Tibial artery (tissue), 4 donors: ENCODE data around the gene BAIAP2.

Experiments used
- DNase-seq, 2 donors: peaks; one replicate each; pipeline ENCODE4 v3.0.0-alpha.2; 2019
- H3K27ac ChIP-seq, 2 donors: fragments of 200-600 bp; sonication (generic) in 1 of 2; 1 replicate in 1 of 2; 2 replicates in 1 of 2; pipeline ENCODE4 v1.5.1; 2018 to 2019; ENCODE audit warnings: mild to moderate bottlenecking in 1 of 2
- H3K27me3 ChIP-seq, 2 donors: fragments of 200-600 bp; sonication (generic) in 1 of 2; one replicate each; pipeline versions ENCODE4 v1.5.1 to v1.6.0; 2016 to 2019
- H3K36me3 ChIP-seq, 3 donors: fragments of 200-600 bp; sonication (generic) in 2 of 3; one replicate each; pipeline ENCODE4 v1.5.1; 2016 to 2019; ENCODE audit warnings: mild to moderate bottlenecking in 2 of 3
- H3K4me1 ChIP-seq, 4 donors: fragments of 200-600 bp; sonication (generic) in 2 of 4; 1 replicate in 3 of 4; 2 replicates in 1 of 4; pipeline ENCODE4 v1.5.1; 2016 to 2019
- H3K4me3 ChIP-seq, 2 donors: fragments of 200-600 bp; sonication (generic) in 1 of 2; 1 replicate in 1 of 2; 2 replicates in 1 of 2; pipeline ENCODE4 v1.5.1; 2018 to 2019; ENCODE audit warnings: mild to moderate bottlenecking in 2 of 2
- H3K9me3 ChIP-seq, 3 donors: fragments of 200-600 bp; sonication (generic) in 1 of 3; one replicate each; pipeline ENCODE4 v1.5.1; 2016 to 2019
- CTCF ChIP-seq, 2 experiments: fragments of 200-600 bp in 1 of 2; fragments of 450-650 bp in 1 of 2; IDR thresholded peaks; one replicate each; pipeline ENCODE4 v1.5.1; 2017 to 2019; ENCODE audit warnings: antibody characterized with exemption in 2 of 2, mild to moderate bottlenecking in 1 of 2, moderate library complexity in 1 of 2
- intact Hi-C: fragments of 100-400 bp; cut with DNase I; formaldehyde crosslinking; loops from one replicate; pipeline ENCODE4 v1.15.0; 2023; ENCODE audit warnings: low total_unique reads

Gene BAIAP2

GRCh38 chr17:81020767-81021497 lies 14.0 kb upstream of the BAIAP2 start:
- no peak overlapping the region for H3K4me3 ChIP-seq
- no peaks in the 10 kb centered on the region for H3K36me3 ChIP-seq
- peaks cover 0 to 30% of the 10 kb centered on the region in 2 donors for H3K27me3 ChIP-seq
- peak overlapping the region in 1 of 2 donors; percentile 13 for H3K27ac ChIP-seq
- TF ChIP-seq CTCF (IDR thresholded peaks at IDR 0.05) = no peak
- no peaks in the 10 kb centered on the region for H3K9me3 ChIP-seq
- intact Hi-C loops = loop anchor here (5.0 kb wide), 1 partner anchor 81 kb away; no protein-coding TSS in a partner anchor
- peaks cover 0 to 25% (median 19%) of the 10 kb centered on the region in 4 donors for H3K4me1 ChIP-seq
- DNase-seq = no peak

- no peak for DNase-seq
- H3K36me3 ChIP-seq = no peaks in the 10 kb centered on the region
- no peak for TF ChIP-seq CTCF (IDR thresholded peaks at IDR 0.05)
- no peak overlapping the region for H3K4me3 ChIP-seq
- no peaks in the 10 kb centered on the region for H3K9me3 ChIP-seq
- intact Hi-C loops = loop anchor here (5.0 kb wide), 1 partner anchor 81 kb away; no protein-coding TSS in a partner anchor
- peaks cover 0 to 33% (median 26%) of the 10 kb centered on the region in 4 donors for H3K4me1 ChIP-seq
- H3K27ac ChIP-seq = no peak overlapping the region
- peaks cover 0 to 36% of the 10 kb centered on the region in 2 donors for H3K27me3 ChIP-seq
These were observed 13.2 kb upstream of the BAIAP2 start for GRCh38 chr17:81021531-81022343.

GRCh38 chr17:81022344-81022676 lies 12.6 kb upstream of the BAIAP2 start:
- H3K27ac ChIP-seq = no peak overlapping the region
- H3K9me3 ChIP-seq = no peaks in the 10 kb centered on the region
- no peak for DNase-seq
- peaks cover 0 to 36% of the 10 kb centered on the region in 2 donors for H3K27me3 ChIP-seq
- H3K4me1 ChIP-seq = peaks cover 0 to 39% (median 32%) of the 10 kb centered on the region in 4 donors
- no peak for TF ChIP-seq CTCF (IDR thresholded peaks at IDR 0.05)
- H3K36me3 ChIP-seq = no peaks in the 10 kb centered on the region
- no peak overlapping the region for H3K4me3 ChIP-seq
- intact Hi-C loops = loop anchor here (5.0 kb wide), 1 partner anchor 80 kb away; no protein-coding TSS in a partner anchor

- Histone ChIP-seq H3K27ac (no peak overlapping the region), H3K4me1 (peaks cover 0 to 44% (median 30%) of the 10 kb centered on the region in 4 donors)
- DNase-seq = no peak
These were observed 9.7 kb upstream of the BAIAP2 start for GRCh38 chr17:81025065-81025740.

More at GRCh38 chr17:81025065-81025740, 9.7 kb upstream of the BAIAP2 start:
- no peak for TF ChIP-seq CTCF (IDR thresholded peaks at IDR 0.05)
- H3K27me3 ChIP-seq = peaks cover 0 to 64% of the 10 kb centered on the region in 2 donors
- no peak overlapping the region for H3K4me3 ChIP-seq
- H3K9me3 ChIP-seq = no peaks in the 10 kb centered on the region
- no peaks in the 10 kb centered on the region for H3K36me3 ChIP-seq
- intact Hi-C loops = no loop called here
